SK-N-SH treated with all-trans-retinoic acid at 6 μM for 48 hours (cell line): ENCODE measurements around the gene CTCFL.

Experiments used
- ARNTL ChIP-seq: fragments of 450-650 bp; formaldehyde crosslinking; IDR thresholded peaks from 2 replicates; pipeline ENCODE4 v1.5.0; 2020; ENCODE audit warnings: low read depth, mild to moderate bottlenecking, moderate library complexity, borderline replicate concordance
- GLIS3 ChIP-seq: fragments of 250-450 bp; sonication (Bioruptor Pico); IDR thresholded peaks from 2 replicates; pipeline ENCODE4 v1.5.0; 2020; ENCODE audit warnings: mild to moderate bottlenecking, moderate library complexity
- ISL1 ChIP-seq: fragments of 250-450 bp; sonication (Bioruptor Pico); IDR thresholded peaks from 2 replicates; pipeline ENCODE4 v2.1.2; 2022; ENCODE audit warnings: mild to moderate bottlenecking, moderate library complexity
- OSR1 ChIP-seq: fragments of 250-450 bp; sonication (Bioruptor Pico); IDR thresholded peaks from 2 replicates; pipeline ENCODE4 v1.8.0; 2022; ENCODE audit warnings: moderate library complexity, mild to moderate bottlenecking, inconsistent platforms
- PPARA ChIP-seq: fragments of 250-450 bp; sonication (Bioruptor Pico); IDR thresholded peaks from 2 replicates; pipeline ENCODE4 v1.5.0; 2020; ENCODE audit warnings: mild to moderate bottlenecking, borderline replicate concordance
- RARB ChIP-seq: fragments of 250-450 bp; sonication (Bioruptor Pico); IDR thresholded peaks from 2 replicates; pipeline ENCODE4 v1.8.0; 2021; ENCODE audit warnings: mild to moderate bottlenecking, moderate library complexity
- TCF4 ChIP-seq: fragments of 250-450 bp; sonication (Bioruptor Pico); IDR thresholded peaks from 2 replicates; pipeline ENCODE4 v1.8.0; 2021; ENCODE audit warnings: mild to moderate bottlenecking, moderate library complexity, borderline replicate concordance
- TOX ChIP-seq: fragments of 250-450 bp; sonication (Bioruptor Pico); IDR thresholded peaks from 2 replicates; pipeline ENCODE4 v1.8.0; 2021; ENCODE audit warnings: mild to moderate bottlenecking, moderate library complexity, borderline replicate concordance
- ZFP3 ChIP-seq: fragments of 250-450 bp; sonication (Bioruptor Pico); IDR thresholded peaks from 2 replicates; pipeline ENCODE4 v1.5.0; 2020; ENCODE audit warnings: mild to moderate bottlenecking, moderate library complexity
- ZNF70 ChIP-seq: fragments of 450-650 bp; formaldehyde crosslinking; IDR thresholded peaks from 2 replicates; pipeline ENCODE4 v1.5.0; 2020; ENCODE audit warnings: mild to moderate bottlenecking, moderate library complexity
- TF ChIP-seq, protein P1 (sequence below): fragments of 250-450 bp; sonication (Bioruptor Pico); IDR thresholded peaks from 2 replicates; pipeline ENCODE4 v1.5.0; 2020; ENCODE audit warnings: mild to moderate bottlenecking, moderate library complexity
- TF ChIP-seq, protein P2 (sequence below): fragments of 250-450 bp; sonication (Bioruptor Pico); IDR thresholded peaks from 2 replicates; pipeline ENCODE4 v1.8.0; 2020; ENCODE audit warnings: mild to moderate bottlenecking, moderate library complexity, borderline replicate concordance

DNA sequence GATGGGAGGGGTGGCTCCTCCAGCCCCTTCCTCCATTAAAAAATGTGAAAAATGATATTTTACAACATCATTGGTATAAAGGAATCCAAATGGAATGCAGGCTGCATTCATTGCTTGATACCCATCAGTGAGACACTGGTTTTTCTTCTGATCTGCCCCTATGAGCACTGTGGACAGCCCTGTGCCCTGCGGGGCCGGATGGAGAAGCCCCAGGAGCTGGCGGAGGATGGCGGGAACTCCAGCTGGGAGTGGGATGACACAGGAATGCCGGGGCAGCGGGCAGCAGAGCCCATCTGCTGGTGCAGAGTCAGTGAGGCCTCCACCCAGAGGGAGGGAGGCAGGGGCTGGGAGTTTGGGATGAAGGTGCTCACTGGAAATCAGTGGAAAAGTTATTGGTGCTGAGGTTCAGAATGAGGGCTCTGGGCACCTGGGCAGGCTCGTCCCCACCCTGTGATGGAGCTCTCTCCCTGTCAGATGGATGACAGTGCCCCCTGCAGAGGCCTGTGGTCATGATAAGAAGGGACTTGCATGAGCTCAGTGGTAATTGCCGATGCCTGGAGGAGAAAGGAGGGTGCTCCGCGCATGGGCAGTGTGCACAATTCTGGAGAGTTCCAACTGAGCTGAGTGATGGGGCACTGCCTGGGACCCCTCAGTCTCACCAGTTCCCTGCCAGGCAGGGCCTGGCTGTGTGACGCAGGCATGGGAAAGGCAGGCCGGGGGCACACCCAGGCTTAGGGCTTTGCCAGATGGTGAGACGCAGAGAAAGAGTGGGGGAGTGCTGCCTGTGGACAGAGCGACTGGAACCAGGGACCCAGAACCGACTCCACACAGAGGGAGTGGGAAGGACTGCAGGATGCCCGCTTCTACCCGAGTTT, 23.2 kb downstream of the CTCFL start:
- TF ChIP-seq ARNTL (CRISPR knock-in tag) (no peak), OSR1 (CRISPR knock-in tag) (no peak), TCF4 (CRISPR knock-in tag) (no peak), RARB (CRISPR knock-in tag) (no peak), TOX (CRISPR knock-in tag) (no peak), PPARA (CRISPR knock-in tag) (no peak), GLIS3 (no peak), ZNF70 (CRISPR knock-in tag) (no peak), ZFP3 (CRISPR knock-in tag) (no peak), ISL1 (no peak)
- TF ChIP-seq, protein P1, sequence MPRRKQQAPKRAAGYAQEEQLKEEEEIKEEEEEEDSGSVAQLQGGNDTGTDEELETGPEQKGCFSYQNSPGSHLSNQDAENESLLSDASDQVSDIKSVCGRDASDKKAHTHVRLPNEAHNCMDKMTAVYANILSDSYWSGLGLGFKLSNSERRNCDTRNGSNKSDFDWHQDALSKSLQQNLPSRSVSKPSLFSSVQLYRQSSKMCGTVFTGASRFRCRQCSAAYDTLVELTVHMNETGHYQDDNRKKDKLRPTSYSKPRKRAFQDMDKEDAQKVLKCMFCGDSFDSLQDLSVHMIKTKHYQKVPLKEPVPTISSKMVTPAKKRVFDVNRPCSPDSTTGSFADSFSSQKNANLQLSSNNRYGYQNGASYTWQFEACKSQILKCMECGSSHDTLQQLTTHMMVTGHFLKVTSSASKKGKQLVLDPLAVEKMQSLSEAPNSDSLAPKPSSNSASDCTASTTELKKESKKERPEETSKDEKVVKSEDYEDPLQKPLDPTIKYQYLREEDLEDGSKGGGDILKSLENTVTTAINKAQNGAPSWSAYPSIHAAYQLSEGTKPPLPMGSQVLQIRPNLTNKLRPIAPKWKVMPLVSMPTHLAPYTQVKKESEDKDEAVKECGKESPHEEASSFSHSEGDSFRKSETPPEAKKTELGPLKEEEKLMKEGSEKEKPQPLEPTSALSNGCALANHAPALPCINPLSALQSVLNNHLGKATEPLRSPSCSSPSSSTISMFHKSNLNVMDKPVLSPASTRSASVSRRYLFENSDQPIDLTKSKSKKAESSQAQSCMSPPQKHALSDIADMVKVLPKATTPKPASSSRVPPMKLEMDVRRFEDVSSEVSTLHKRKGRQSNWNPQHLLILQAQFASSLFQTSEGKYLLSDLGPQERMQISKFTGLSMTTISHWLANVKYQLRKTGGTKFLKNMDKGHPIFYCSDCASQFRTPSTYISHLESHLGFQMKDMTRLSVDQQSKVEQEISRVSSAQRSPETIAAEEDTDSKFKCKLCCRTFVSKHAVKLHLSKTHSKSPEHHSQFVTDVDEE (CRISPR knock-in tag), result no peak
- TF ChIP-seq, protein P2, sequence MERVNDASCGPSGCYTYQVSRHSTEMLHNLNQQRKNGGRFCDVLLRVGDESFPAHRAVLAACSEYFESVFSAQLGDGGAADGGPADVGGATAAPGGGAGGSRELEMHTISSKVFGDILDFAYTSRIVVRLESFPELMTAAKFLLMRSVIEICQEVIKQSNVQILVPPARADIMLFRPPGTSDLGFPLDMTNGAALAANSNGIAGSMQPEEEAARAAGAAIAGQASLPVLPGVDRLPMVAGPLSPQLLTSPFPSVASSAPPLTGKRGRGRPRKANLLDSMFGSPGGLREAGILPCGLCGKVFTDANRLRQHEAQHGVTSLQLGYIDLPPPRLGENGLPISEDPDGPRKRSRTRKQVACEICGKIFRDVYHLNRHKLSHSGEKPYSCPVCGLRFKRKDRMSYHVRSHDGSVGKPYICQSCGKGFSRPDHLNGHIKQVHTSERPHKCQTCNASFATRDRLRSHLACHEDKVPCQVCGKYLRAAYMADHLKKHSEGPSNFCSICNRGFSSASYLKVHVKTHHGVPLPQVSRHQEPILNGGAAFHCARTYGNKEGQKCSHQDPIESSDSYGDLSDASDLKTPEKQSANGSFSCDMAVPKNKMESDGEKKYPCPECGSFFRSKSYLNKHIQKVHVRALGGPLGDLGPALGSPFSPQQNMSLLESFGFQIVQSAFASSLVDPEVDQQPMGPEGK (CRISPR knock-in tag), result no peak
